Activated effector memory CD4-positive, alpha-beta T cell treated with anti-CD3 and anti-CD28 coated beads, Interleukin-2, amount 50 U/mL, for 16 hours (primary cell): Measurements from ENCODE around the gene RUSF1.
"Not testable (repeated sequence)": the region's sequence is repeated elsewhere in the genome, so short reads cannot be mapped to it uniquely, and the experiment has no call there.

ENCODE experiments used
- DNase-seq: peaks from one replicate; pipeline ENCODE4 v3.0.0-alpha.2; 2020

The RUSF1 gene

DNA sequence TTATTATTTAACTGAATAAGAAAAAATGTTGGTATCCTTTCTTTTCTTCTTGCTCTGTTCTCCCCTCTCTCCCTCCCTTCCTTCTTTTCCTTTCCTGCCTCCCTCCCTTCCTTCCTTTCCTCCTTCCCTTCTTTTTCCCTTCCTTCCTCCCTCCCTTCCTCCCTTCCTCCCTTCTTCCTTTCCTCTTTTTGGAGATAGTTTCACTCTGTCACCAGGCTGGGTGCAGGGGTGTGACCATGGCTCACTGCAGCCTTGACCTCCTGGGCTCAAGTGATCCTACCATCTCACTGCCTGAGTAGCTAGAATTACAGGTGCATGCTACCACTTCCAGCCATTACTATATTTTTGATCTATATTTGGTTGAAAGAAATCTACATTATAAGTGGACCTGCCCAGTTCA is 5.7 kb upstream of the RUSF1 start:
- DNase-seq = no peak

DNA sequence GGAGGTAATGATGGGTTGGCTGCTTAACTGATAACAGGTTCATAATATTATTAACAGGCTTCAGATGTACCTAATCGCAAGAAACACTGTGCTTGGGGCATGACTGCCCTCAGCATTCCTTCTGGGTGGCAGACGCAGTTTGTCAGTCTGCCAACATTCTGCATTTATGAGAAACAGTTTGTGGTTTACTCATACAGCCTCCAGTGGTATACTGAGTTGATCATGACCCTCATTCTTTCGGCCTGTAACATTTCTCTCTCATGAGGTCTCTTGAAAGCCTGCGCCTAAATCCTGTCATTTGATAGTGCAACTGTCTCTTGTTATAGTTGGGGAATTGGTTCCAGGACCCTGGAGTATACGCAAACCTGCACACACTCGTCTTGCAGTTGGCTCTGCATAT is 4.9 kb upstream of the RUSF1 start:
- DNase-seq = no peak

DNA sequence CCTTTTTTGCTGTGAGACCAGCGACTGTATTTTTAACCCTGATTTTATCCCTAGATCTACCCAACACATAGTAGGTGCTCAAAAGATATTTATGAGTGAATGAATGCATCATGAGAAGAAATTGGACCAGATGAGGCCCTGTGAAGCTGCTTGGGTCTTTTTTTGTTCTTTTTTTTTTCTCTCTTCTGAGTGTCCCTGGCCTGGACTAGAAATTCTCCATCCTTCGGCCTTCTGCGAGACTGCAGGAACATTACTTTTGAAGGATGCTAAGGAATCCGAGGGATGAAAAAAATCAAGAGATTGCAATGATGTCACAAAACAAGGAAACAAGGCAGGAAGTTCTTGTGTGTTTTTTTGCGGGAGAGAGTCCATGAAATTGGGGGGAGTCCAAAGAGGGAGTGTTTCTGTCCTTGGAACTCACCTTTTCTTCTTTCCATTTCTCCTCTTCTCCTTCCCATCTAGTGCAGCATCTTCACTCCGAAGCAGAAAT is 560 bp upstream of the RUSF1 start:
- no peak for DNase-seq

DNA sequence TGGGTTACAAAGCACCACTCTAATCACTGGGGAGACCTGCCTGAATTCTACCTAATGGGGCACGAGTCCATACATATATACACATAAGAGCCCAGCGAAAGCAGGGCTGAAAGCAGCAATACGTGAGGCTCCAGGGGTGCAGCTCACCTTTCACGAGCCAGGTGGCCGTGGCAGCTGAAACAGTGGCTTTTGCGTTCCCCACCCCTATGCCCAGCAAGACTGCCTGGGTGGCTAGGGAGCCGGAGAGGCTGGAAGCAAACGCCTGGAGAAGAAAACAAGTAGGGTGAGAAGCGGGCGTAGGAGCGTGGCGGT is 618 bp downstream of the RUSF1 start:
- no peak for DNase-seq

- no peak for DNase-seq
These were observed 2.7 kb downstream of the RUSF1 start for GRCh38 chr16:31505483-31505882.

GRCh38 chr16:31504159-31504558 is 4.0 kb downstream of the RUSF1 start:
- no peak for DNase-seq

DNA sequence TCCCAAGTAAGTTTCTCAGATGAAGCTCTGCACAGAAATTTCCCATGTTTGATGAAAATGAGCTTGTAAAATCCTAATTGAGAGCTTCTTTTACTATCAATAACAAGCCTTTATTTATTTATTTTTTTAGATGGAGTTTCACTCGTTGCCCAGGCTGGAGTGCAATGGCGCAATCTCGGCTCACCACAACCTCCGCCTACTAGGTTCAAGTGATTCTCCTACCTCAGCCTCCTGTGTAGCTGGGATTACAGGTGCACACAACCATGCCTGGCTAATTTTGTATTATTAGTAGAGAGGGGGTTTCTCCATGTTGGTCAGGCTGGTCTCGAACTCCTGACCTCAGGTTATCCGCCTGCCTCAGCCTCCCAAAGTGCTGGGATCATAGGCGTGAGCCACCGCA is 4.6 kb downstream of the RUSF1 start:
- DNase-seq = not testable (repeated sequence)

DNA sequence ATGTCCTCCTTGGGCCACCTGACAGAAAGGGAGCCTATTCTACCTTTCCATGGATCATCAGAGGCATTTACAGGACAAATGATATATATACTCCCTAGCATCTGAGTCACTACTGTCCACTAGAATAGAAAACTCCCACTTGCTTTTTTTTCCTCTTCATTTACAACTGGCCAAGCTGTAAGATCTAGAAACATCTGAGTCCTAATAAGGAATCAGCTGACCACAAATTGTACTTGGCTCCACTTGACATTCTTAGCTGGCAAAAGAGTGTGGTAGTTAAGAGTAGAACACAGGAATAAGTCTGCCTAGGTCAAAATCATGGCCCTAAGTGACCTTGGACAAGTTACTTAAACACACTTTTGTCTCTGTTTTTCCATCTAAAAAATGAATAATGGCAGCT is 5.2 kb downstream of the RUSF1 start:
- DNase-seq = no peak

- no peak for DNase-seq
These were observed 6.2 kb downstream of the RUSF1 start for GRCh38 chr16:31501966-31502348.

DNA sequence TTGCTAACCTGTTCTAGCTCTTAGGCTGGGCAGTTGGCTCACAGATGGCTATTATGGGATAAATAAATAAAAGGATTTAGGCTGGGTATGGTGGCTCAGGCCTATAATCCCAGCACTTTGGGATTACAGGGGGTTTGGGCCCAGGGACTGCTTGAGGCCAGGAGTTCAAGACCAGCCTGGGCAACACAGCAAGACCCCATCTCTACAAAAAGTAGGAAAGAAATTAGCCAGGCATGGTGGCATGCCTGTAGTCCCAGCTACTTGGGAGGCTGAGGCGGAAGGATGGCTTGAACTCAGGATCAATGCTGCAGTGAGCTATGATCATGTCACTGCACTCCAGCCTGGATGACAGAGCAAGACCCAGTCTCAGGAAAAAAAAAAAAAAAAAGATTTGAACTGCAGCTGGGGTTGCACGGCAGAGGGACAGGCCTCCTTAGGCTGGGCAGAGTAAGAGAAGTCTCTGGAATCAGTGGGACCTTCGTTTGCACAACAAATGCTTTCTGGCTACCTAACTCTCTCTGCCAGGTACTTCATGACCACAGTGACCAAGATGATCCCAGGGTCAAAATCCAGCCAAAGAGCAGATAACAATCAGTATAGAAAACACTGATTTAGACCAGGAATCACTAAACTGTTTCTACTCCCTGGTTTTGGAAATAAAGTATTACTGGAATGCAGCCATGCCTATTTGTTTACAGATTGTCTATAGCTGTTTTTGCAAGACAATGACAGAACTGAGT is 6.8 kb downstream of the RUSF1 start:
- DNase-seq = no peak

- no peak for DNase-seq
These were observed 8.3 kb downstream of the RUSF1 start for GRCh38 chr16:31499928-31500327.

DNA sequence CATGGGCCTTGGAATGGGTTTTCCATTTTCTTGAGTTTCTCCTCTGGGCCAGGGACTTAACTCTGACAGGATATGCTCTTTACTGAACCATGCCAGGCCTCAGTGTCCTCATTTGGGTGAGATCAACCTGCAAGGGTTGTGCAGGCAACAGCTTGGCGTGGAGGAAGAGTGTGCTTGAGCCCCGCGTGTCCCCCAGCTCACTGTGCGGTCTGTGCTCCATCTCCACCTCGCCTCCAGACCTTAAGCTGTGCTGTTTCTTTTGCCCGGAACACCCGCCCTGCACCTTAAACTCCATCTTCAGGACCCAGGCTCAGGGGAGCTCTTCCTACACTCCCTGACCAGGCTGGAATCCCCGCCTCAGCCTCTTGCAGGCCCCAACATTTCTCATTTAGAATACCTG is 9.7 kb downstream of the RUSF1 start:
- no peak for DNase-seq

GRCh38 chr16:31496670-31497069 is 11.5 kb downstream of the RUSF1 start:
- DNase-seq = no peak

DNA sequence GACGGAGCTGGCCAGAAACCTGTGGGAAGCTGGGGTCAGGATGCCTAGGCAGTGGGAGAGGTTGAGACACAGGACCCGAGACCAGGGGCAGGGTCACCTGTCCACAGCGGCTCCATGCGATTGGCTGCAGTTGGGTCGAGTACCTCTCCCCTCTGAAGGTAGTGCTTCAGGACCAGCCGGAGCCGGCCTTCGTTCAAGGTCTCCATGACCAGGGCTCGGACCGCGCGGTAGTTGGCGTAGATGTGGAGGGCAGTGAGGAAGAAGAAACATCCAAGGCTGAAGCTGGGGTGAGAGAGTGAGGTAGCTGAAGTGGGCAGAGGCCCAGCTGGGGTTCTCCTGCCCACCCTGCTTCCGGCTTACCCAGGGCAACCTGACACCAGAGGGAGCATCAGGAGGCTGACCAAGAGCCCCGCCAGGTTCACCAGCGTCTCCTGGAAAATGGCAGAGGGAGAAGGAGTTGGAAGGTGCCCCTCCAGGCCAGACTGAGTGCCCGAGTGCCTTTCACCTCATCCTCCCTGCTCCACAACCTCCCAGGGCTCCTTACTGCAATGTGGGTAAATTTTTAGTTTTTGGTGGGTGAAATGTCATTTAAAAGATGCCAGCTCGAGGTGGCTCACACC is 14.6 kb downstream of the RUSF1 start:
- no peak for DNase-seq

DNA sequence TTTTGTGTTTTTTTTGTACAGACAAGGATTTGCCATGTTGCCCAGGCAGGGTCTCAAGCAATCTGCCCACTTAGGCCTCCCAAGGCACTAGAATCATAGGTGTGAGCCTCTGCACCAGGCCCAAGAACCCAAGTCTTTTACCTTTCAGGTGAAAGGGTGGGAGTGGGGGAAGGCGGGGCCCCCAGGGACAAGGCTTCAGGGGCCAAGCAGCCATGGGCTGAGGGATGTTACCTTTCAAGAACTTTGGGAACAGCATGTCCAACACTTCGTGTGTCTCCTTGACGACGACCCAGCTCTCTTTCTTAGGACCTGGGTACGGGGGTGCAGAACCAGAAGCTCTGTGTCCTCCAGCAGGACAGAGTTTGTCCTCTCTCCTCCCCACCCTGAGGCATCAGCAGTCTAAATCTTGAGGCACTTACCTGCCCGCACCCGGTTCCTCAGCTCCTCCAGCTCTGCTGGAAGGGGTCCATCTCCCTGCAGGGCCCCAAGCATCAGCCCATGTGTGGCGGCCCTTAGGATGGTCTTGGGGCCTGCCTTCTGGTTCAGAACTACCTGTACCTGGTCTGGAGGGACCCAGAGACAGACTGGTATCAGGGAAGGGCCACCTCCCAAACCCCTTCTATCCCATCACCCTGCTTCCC is 16.3 kb downstream of the RUSF1 start:
- DNase-seq = no peak

DNA sequence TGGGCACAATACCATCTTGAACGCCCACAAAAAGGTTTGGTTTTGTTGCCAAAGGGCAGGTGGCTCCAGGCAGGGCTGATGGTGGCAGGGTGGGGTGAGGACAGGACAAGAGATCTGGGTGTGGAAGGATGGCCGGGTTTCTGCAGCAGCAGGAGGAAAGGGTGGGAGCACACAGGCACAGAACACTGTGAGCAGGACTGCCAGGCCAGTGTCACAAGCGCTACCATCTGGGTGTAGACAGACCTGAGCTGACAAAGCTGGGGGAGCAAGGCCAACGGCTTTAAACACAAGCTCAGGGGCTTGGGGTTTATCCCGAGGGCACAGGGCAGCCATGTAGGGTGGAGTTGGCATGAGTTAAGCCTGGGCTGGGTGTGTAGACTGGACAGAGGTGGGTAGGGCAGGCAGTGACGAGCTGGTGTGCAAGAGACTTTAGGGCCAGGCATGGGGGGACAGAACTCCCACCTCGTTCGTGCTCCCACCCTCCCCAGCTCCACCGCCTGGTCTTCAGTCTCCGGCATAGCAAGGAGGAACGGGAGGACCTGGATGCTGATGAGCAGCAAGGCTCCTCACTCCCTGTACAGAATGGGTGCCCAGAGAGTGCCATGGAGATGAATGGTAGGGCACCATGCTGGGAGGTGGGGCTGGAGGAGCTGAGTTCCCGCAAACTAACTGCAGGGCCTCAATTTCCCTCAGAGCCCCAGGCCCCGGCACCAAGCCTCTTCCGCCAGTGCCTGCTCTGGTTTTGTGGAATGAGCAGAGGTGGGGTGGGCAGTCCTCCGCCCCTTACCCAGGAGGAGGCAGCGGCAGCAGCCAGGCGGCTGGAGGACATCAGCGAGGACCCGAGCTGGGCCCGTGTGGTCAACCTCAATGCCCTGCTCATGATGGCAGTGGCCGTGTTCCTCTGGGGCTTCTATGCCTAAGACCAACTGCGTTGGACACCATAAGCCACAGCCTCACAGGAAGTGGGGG is 18.3 kb downstream of the RUSF1 start:
- no peak for DNase-seq

- DNase-seq = no peak
These were observed 19.0 kb downstream of the RUSF1 start for GRCh38 chr16:31489298-31489564.

DNA sequence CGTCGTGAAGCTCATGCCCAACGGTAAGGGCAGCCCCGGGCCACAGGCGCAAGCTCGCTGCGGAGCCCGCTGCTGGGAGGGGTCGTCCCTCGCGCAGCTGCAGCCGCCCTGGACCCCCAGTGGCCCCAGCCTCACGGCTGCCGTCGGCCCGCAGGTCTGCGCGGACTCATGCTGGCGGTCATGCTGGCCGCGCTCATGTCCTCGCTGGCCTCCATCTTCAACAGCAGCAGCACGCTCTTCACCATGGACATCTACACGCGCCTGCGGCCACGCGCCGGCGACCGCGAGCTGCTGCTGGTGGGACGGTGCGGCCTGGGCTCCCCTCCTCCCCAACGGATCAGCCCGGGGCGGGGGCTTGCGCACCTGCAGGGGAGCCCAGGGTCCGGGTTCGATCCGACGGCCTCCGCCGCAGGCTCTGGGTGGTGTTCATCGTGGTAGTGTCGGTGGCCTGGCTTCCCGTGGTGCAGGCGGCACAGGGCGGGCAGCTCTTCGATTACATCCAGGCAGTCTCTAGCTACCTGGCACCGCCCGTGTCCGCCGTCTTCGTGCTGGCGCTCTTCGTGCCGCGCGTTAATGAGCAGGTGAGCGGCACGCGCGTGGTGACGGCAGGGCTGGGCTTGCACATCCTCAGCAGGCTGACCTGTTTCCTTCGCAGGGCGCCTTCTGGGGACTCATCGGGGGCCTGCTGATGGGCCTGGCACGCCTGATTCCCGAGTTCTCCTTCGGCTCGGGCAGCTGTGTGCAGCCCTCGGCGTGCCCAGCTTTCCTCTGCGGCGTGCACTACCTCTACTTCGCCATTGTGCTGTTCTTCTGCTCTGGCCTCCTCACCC is 19.5 kb downstream of the RUSF1 start:
- DNase-seq = no peak

DNA sequence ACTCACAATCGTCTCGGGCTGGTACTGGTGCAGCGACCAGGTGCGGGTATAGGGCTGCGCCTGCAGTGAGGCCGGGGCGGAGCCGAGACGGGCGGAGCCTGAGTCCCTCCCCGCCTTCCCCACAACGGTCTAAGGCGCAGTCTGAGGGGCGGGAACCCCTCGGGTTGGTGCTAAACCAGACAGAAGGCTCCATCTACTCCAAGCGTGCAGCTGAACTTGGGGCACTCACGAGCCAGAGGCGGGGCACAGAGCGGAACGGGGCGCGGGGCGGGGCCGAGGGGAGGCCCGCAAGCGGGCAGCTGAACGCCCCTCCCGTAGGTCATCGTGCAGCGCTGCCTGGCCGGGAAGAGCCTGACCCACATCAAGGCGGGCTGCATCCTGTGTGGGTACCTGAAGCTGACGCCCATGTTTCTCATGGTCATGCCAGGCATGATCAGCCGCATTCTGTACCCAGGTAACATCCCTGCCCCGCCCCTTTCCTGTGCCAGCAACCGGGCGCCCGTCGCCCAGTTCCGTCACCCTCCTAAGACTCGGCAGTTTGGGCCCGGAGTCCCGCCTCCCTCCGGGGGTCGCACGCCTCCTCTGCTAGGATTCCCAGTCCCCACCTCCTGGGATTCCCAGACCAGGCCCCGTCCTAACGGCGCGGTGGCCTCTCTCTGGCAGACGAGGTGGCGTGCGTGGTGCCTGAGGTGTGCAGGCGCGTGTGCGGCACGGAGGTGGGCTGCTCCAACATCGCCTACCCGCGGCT is 20.3 kb downstream of the RUSF1 start:
- DNase-seq = peak; percentile 90

DNA sequence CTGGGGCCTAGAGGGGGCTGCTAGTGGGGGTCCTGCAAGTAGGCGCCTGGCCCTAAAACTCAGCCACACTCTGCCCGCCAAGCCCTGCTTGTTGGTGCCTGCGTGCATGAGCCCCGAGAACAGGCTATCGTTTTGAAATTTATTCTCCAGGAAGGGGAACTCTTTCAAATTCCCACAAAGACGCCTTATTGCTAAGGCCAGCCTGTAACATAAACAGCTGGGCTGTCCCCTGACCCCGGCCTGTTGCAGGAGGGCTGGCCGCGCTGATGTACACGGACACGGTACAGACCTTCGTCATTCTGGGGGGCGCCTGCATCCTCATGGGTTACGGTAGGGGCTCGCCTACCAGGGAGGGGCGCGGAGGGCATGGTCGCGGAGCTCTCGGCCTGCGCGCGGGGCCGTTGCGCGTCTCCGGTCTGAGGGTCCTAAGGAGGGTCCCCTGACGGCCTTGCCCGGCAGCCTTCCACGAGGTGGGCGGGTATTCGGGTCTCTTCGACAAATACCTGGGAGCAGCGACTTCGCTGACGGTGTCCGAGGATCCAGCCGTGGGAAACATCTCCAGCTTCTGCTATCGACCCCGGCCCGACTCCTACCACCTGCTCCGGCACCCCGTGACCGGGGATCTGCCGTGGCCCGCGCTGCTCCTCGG is 21.0 kb downstream of the RUSF1 start:
- DNase-seq = no peak

GRCh38 chr16:31486045-31486444 is 22.1 kb downstream of the RUSF1 start:
- no peak for DNase-seq
